Measurements from ENCODE around the gene SLC38A11.

The SLC38A11 gene

GRCh38 chr2:164969909-164970690 lies 14.8 kb upstream of the SLC38A11 start:
- no peak for DNase-seq

- no peak for DNase-seq
Observed at GRCh38 chr2:164967781-164968228, 12.5 kb upstream of the SLC38A11 start.

- no peak for DNase-seq
Observed at GRCh38 chr2:164967361-164967760, 12.0 kb upstream of the SLC38A11 start.

GRCh38 chr2:164964700-164965099 lies 9.4 kb upstream of the SLC38A11 start:
- DNase-seq, result no peak

- no peak for DNase-seq
Observed at GRCh38 chr2:164960159-164960558, 4.8 kb upstream of the SLC38A11 start.

- no peak for DNase-seq
Observed at GRCh38 chr2:164954186-164954585, 1.1 kb downstream of the SLC38A11 start.

GRCh38 chr2:164953279-164953678 lies 2.0 kb downstream of the SLC38A11 start:
- DNase-seq, result no peak

- no peak for DNase-seq
Observed at GRCh38 chr2:164952057-164952702, 3.1 kb downstream of the SLC38A11 start.

- DNase-seq, result no peak
Observed at GRCh38 chr2:164948540-164948939, 6.8 kb downstream of the SLC38A11 start.

- DNase-seq, result no peak
Observed at GRCh38 chr2:164947281-164947680, 8.0 kb downstream of the SLC38A11 start.

- no peak for DNase-seq
Observed at GRCh38 chr2:164943289-164943688, 12.0 kb downstream of the SLC38A11 start.

- no peak for DNase-seq
Observed at GRCh38 chr2:164937864-164938401, 17.4 kb downstream of the SLC38A11 start.

GRCh38 chr2:164935118-164936101 lies 19.9 kb downstream of the SLC38A11 start:
- no peak for DNase-seq

- DNase-seq, result no peak
Observed at GRCh38 chr2:164934401-164935117, 20.8 kb downstream of the SLC38A11 start.

GRCh38 chr2:164933671-164934189 lies 21.6 kb downstream of the SLC38A11 start:
- no peak for DNase-seq

GRCh38 chr2:164932377-164932776 lies 22.9 kb downstream of the SLC38A11 start:
- DNase-seq, result no peak

- DNase-seq, result no peak
Observed at GRCh38 chr2:164928101-164928673, 27.1 kb downstream of the SLC38A11 start.

GRCh38 chr2:164922134-164922533 lies 33.2 kb downstream of the SLC38A11 start:
- DNase-seq, result no peak

- no peak for DNase-seq
Observed at GRCh38 chr2:164920430-164920829, 34.9 kb downstream of the SLC38A11 start.

- DNase-seq, result no peak
Observed at GRCh38 chr2:164917296-164917903, 37.9 kb downstream of the SLC38A11 start.

GRCh38 chr2:164915566-164915965 lies 39.8 kb downstream of the SLC38A11 start:
- no peak for DNase-seq
